ENCODE data around the gene EPAS1. TPM values are rescaled to one million over a fixed set of nuclear protein-coding genes. Genes with fewer than 3 reads are reported as not detected.

The EPAS1 gene
- total RNA-seq, 1 experiment from 2014 or later = 55.9 TPM

DNA sequence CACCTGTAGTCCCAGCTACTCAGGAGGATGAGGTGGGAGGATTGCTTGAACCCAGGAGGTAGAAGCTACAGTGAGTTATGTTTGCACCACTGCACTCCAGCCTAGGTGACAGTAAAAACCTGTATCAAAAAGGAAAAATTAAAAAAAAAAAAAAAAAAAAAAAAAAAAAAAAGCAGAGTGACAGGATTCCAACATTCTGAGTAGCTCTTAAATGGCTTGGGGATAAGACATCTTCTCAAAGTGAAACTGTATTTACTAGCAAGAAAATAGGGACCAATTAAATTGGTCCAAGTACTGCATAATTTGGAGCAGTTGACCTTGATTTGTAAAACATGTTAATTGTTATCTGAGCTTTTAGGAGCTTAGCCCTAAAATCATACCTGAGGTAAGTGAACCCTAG is 116.4 kb downstream of the EPAS1 start:
- POLR2A ChIA-PET = no interaction called here
- TF ChIP-seq SIN3A (IDR thresholded peaks at IDR 0.05; ENCODE audit: low read depth) (no peak), CEBPB (IDR thresholded peaks at IDR 0.05; ENCODE audit: low read depth) (no peak), RAD21 (IDR thresholded peaks at IDR 0.05; ENCODE audit: low read depth) (no peak), ZBTB33 (IDR thresholded peaks at IDR 0.05; ENCODE audit: extremely low read depth, insufficient replicate concordance, low read length) (no peak), EZH2phosphoT487 (IDR thresholded peaks at IDR 0.05; ENCODE audit: borderline replicate concordance) (no peak), CBX3 (IDR thresholded peaks at IDR 0.05; ENCODE audit: low read depth) (no peak), JUND (IDR thresholded peaks at IDR 0.05) (no peak), EGR1 (IDR thresholded peaks at IDR 0.05; ENCODE audit: low read depth) (no peak), FOSL1 (IDR thresholded peaks at IDR 0.05; ENCODE audit: low read depth) (no peak), POLR2AphosphoS5 (IDR thresholded peaks at IDR 0.05; ENCODE audit: low read depth, low read length) (no peak), SRF (IDR thresholded peaks at IDR 0.05; ENCODE audit: low read depth) (no peak), ZFX (IDR thresholded peaks at IDR 0.05) (no peak), ATF3 (IDR thresholded peaks at IDR 0.05) (no peak), REST (IDR thresholded peaks at IDR 0.05; ENCODE audit: low read depth) (no peak), EZH2 (IDR thresholded peaks at IDR 0.05) (no peak), TCF7L2 (IDR thresholded peaks at IDR 0.05; ENCODE audit: borderline replicate concordance, extremely low read depth, insufficient read depth, insufficient read length) (no peak), ELF1 (IDR thresholded peaks at IDR 0.05; ENCODE audit: borderline replicate concordance, low read depth) (no peak), POLR2A (IDR thresholded peaks at IDR 0.05; ENCODE audit: borderline replicate concordance, extremely low read depth, insufficient read depth, insufficient read length) (no peak)
- TF ChIP-seq, protein P1, sequence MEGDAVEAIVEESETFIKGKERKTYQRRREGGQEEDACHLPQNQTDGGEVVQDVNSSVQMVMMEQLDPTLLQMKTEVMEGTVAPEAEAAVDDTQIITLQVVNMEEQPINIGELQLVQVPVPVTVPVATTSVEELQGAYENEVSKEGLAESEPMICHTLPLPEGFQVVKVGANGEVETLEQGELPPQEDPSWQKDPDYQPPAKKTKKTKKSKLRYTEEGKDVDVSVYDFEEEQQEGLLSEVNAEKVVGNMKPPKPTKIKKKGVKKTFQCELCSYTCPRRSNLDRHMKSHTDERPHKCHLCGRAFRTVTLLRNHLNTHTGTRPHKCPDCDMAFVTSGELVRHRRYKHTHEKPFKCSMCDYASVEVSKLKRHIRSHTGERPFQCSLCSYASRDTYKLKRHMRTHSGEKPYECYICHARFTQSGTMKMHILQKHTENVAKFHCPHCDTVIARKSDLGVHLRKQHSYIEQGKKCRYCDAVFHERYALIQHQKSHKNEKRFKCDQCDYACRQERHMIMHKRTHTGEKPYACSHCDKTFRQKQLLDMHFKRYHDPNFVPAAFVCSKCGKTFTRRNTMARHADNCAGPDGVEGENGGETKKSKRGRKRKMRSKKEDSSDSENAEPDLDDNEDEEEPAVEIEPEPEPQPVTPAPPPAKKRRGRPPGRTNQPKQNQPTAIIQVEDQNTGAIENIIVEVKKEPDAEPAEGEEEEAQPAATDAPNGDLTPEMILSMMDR (IDR thresholded peaks at IDR 0.05 in 2 of 3, conservative IDR thresholded peaks at IDR 0.05 in 1 of 3; ENCODE audit: borderline replicate concordance in 1 of 3, insufficient read depth in 1 of 3, low read depth in 2 of 3, low read length in 2 of 3) = no peak
- Histone ChIP-seq H4K20me1 (ENCODE audit: insufficient read depth) (no peaks in the 10 kb centered on the region), H3K4me2 (ENCODE audit: low read length) (no peak overlapping the region), H2AFZ (ENCODE audit: low read depth, low read length, poor library complexity, severe bottlenecking) (no peak overlapping the region), H3K9me3 (ENCODE audit: control insufficient read depth in 1 of 2, insufficient read depth in 1 of 2, low read depth in 1 of 2, low read length in 2 of 2) (0 out of 4 replicates have a peak, but pooled peaks cover 0 to 9% of the 10 kb centered on the region in 2 experiments), H3K27ac (ENCODE audit: low read depth, low read length) (no peak overlapping the region), H3K4me1 (ENCODE audit: control insufficient read depth in 1 of 2, insufficient read depth in 2 of 2, low read length in 2 of 2) (peaks cover 0 to 8% of the 10 kb centered on the region in 2 experiments; a peak in 2 of 4 replicates), H3K79me2 (ENCODE audit: insufficient read depth, low read length) (no peaks in the 10 kb centered on the region), H3K9ac (ENCODE audit: low read length) (no peak overlapping the region), H3K27me3 (ENCODE audit: insufficient read depth, low read length) (no peaks in the 10 kb centered on the region), H3K4me3 (replicated peaks in 1 of 2; ENCODE audit: low read depth in 1 of 2, low read length in 2 of 2) (no peak overlapping the region), H3K36me3 (ENCODE audit: control insufficient read depth in 1 of 2, insufficient read depth in 2 of 2, low read length in 2 of 2) (no peaks in the 10 kb centered on the region), H3K9me2 (ENCODE audit: insufficient read depth) (no peaks in the 10 kb centered on the region)
- CTCF ChIA-PET = no interaction called here
- ATAC-seq (no peak), DNase-seq (ENCODE audit: low read depth, low spot score) (no peak)
- intact Hi-C loops (cut with micrococcal nuclease) = no loop called here
- RAD21 ChIA-PET (ENCODE audit: low non-redundant PET in 1 of 2, low total read pairs in 2 of 2, uncharacterized antibody in 2 of 2, unreplicated experiment in 2 of 2) = no interaction called here
- no TSS peak for BruUV-seq (replicated peaks)

Measured in HCT116 (cell line).